Chondrocyte (in vitro differentiated cells): ENCODE measurements around the gene RACGAP1. TPM values are rescaled to one million over a fixed set of nuclear protein-coding genes. Genes with fewer than 3 reads are reported as not detected.
A peak's percentile ranks its signal among the peaks of the same experiment; 100 is the strongest.
"Not testable (repeated sequence)": the region's sequence is repeated elsewhere in the genome, so short reads cannot be mapped to it uniquely, and the experiment has no call there.

ENCODE experiments used
- DNase-seq: peaks from one replicate; pipeline ENCODE4 v3.0.0; 2021; ENCODE audit warnings: mixed read lengths, low spot score
- H3K27ac Mint-ChIP-seq: one replicate; pipeline ENCODE4 v1.8.0; 2021; ENCODE audit warnings: mild to moderate bottlenecking, moderate library complexity, mixed read lengths; ENCODE audit not compliant: unreplicated experiment
- H3K27me3 Mint-ChIP-seq: 2 replicates; pipeline ENCODE4 v1.8.0; 2021; ENCODE audit warnings: low read depth, mixed read lengths
- H3K36me3 Mint-ChIP-seq: 2 replicates; pipeline ENCODE4 v1.8.0; 2021; ENCODE audit warnings: low read depth, mixed read lengths
- H3K4me1 Mint-ChIP-seq: 2 replicates; pipeline ENCODE4 v1.8.0; 2021; ENCODE audit warnings: low read depth, mild to moderate bottlenecking, mixed read lengths
- H3K4me3 Mint-ChIP-seq: one replicate; pipeline ENCODE4 v1.8.0; 2021; ENCODE audit warnings: mild to moderate bottlenecking, moderate library complexity, mixed read lengths; ENCODE audit not compliant: unreplicated experiment
- H3K9me3 Mint-ChIP-seq: 2 replicates; pipeline ENCODE4 v1.8.0; 2021; ENCODE audit warnings: low read depth, mixed read lengths
- total RNA-seq: library from RNA; stranded (reverse); gene quantifications from 3 replicates; pipeline ENCODE4 v1.2.1, GENCODE V29; 2021
- TF ChIP-seq, protein P1 (sequence below): fragments of 200-600 bp; sonication (generic); IDR thresholded peaks from 2 replicates; pipeline ENCODE4 v1.5.0; 2021; ENCODE audit warnings: antibody characterized with exemption, mild to moderate bottlenecking, moderate library complexity

The RACGAP1 gene
- total RNA-seq, 1 donor from 2014 or later, result 25.7 TPM

DNA sequence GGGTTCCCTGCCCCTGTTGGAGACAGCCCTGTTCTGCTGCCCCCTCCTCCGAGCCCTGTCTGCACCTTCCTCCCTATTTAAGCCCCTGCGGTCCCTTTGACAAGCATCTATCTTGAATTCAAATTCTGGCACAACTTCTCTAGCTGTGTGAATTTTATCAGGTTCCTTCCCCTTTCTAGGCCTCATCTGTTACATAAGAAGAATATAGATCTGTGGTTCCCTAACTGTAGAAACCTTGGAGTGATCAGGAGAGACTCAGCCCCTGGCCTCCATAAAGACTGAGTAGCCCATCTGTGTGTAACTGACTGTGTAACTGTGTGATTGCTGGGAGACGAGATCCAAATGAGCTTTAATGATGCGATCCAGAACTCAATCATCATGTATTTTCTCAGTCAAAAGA lies 13.0 kb upstream of the RACGAP1 start:
- no peak for DNase-seq
- Mint-ChIP-seq H3K9me3 (no peaks in the 10 kb centered on the region), H3K4me1 (no peaks in the 10 kb centered on the region), H3K4me3 (no peak overlapping the region), H3K27me3 (peaks cover 8% of the 10 kb centered on the region), H3K36me3 (no peaks in the 10 kb centered on the region), H3K27ac (no peak overlapping the region)
- TF ChIP-seq, protein P1, sequence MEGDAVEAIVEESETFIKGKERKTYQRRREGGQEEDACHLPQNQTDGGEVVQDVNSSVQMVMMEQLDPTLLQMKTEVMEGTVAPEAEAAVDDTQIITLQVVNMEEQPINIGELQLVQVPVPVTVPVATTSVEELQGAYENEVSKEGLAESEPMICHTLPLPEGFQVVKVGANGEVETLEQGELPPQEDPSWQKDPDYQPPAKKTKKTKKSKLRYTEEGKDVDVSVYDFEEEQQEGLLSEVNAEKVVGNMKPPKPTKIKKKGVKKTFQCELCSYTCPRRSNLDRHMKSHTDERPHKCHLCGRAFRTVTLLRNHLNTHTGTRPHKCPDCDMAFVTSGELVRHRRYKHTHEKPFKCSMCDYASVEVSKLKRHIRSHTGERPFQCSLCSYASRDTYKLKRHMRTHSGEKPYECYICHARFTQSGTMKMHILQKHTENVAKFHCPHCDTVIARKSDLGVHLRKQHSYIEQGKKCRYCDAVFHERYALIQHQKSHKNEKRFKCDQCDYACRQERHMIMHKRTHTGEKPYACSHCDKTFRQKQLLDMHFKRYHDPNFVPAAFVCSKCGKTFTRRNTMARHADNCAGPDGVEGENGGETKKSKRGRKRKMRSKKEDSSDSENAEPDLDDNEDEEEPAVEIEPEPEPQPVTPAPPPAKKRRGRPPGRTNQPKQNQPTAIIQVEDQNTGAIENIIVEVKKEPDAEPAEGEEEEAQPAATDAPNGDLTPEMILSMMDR, result no peak

DNA sequence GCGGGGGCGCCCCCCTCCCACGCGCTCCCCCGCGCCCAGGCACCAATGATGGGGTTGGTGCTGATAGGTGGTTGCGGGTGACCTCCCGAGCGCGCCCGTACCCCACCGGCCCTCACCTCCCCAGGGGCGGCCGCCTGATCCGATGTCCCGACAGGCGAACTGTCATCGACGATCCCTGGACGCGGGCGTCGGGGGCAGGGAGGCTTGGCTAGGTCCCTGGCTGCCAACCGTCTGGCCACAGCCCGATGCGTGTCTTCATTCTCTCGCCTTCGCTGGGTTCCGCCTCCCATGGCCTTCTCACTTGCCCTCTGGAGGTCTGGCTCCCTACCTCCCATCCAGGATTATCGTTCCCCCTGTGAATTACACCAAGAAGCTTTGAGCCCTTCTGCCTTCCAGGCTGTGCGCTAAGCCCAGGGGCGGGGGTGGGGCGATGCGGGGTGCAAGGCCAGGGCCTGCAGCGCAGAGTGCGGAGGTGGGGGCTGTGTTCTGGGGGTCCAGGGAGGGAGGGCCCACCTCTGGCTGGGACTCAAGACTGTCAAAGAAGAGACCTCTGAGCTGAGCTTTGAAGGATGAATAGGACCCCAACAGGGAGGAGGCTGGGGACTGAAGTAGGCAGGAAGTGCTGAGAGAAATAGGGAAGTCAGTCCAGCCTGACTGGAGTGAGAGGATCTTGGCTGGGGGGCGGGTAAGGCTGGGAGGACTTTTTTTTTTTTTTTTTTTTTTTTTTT lies 7.7 kb upstream of the RACGAP1 start:
- H3K36me3 Mint-ChIP-seq, result no peaks in the 10 kb centered on the region
- H3K27me3 Mint-ChIP-seq, result peaks cover 5% of the 10 kb centered on the region
- H3K27ac Mint-ChIP-seq, result no peak overlapping the region
- H3K4me3 Mint-ChIP-seq, result no peak overlapping the region
- H3K9me3 Mint-ChIP-seq, result no peaks in the 10 kb centered on the region
- no peaks in the 10 kb centered on the region for H3K4me1 Mint-ChIP-seq
- DNase-seq, result no peak
- TF ChIP-seq, protein P1, result no peak

DNA sequence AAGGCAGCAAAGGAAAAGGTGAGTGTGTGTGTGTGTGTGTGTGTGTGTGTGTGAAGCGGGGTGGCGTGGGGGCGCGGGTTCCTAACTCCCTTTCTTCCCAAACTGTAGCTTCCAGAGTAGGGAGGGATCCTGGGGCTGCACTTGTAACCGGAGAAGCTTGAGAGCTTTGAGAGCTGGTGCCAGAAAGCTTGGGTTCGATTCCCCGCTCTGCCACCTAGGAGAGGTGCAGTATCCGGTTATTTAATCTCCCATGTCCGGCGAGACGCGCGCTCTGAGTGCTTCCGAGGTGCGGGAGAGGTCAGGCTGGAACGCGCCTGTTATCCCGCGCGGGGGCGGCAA lies 7.2 kb upstream of the RACGAP1 start:
- DNase-seq, result no peak
- no peak overlapping the region for H3K4me3 Mint-ChIP-seq
- TF ChIP-seq, protein P1, result no peak
- H3K4me1 Mint-ChIP-seq, result no peaks in the 10 kb centered on the region
- H3K27me3 Mint-ChIP-seq, result peaks cover 5% of the 10 kb centered on the region
- H3K36me3 Mint-ChIP-seq, result no peaks in the 10 kb centered on the region
- H3K9me3 Mint-ChIP-seq, result no peaks in the 10 kb centered on the region
- no peak overlapping the region for H3K27ac Mint-ChIP-seq

DNA sequence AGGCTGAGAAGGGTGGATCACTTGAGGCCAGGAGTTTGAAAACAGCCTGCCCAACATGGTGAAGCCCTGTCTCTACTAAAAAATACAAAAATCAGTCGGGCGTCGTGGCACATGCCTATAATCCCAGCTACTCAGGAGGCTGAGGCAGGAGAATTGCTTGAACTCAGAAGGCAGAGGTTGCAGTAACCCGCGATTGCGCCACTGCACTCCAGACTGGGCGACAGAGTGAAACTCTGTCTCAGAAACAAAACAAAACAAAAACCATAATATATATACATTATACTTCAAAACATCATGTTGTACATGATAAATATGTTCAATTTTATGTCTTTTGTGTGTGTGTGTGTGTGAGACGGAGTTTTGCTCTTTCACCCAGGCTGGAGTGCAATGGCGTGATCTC lies 5.2 kb upstream of the RACGAP1 start:
- not testable (repeated sequence) for DNase-seq, H3K27me3 Mint-ChIP-seq, H3K27ac Mint-ChIP-seq, H3K4me1 Mint-ChIP-seq, H3K36me3 Mint-ChIP-seq, H3K9me3 Mint-ChIP-seq, H3K4me3 Mint-ChIP-seq

DNA sequence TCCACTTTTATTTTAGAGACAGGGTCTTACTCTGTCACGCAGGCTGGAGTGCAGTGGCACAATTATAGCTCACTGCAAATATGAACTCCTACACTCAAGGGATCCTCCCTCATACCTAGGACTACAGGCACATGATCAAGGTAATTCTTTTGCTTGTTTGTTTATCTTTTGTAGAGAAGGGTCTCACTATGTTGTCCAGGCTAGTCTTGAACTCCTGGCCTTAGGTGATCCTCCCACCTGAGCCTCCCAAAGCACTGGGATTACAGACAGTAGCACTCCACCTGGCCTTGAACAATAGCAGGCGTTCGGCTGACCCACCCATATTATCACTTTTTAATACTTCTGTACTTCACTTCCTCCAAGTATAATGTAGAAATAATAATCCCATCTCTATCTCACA lies 1.4 kb upstream of the RACGAP1 start:
- Mint-ChIP-seq H3K36me3 (no peaks in the 10 kb centered on the region), H3K9me3 (no peaks in the 10 kb centered on the region), H3K27ac (no peak overlapping the region), H3K4me1 (peaks cover 26% of the 10 kb centered on the region), H3K27me3 (no peaks in the 10 kb centered on the region), H3K4me3 (no peak overlapping the region)
- DNase-seq, result no peak
- TF ChIP-seq, protein P1, result no peak

DNA sequence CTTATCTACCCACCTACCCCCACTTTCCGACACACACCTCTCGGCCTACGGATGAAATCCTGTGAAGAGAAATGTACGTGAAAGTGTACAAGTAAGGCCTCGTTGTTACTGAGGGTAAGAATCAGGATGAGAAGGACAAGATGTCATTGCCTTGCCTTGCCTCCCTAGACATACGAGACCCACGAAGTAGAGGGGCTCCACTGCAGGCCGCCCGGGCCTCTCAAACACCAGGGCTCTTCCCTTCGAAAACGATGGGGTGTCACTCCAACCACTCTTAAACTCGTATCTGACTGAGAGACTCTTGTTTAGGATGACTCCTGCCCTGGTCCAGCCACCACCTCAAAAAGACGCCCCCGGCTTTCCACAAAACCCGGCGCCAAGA lies 498 bp downstream of the RACGAP1 start:
- Mint-ChIP-seq H3K36me3 (no peaks in the 10 kb centered on the region), H3K27ac (peak overlapping the region; percentile 99), H3K4me3 (peak overlapping the region; percentile 100), H3K27me3 (no peaks in the 10 kb centered on the region), H3K4me1 (peaks cover 37% of the 10 kb centered on the region), H3K9me3 (no peaks in the 10 kb centered on the region)
- TF ChIP-seq, protein P1, result no peak
- DNase-seq, result no peak
